Measurements from ENCODE around the gene RIPOR3. TPM values are rescaled to one million over a fixed set of nuclear protein-coding genes. Genes with fewer than 3 reads are reported as not detected.
"Not testable (repeated sequence)": the region's sequence is repeated elsewhere in the genome, so short reads cannot be mapped to it uniquely, and the experiment has no call there.

Gene RIPOR3
- total and polyA plus RNA-seq, 2 donors from 2014 or later = 10.5 to 14.6 TPM

GRCh38 chr20:50601511-50602431 lies 89.6 kb downstream of the RIPOR3 start:
- intact Hi-C loops (cut with DNase I) = no loop called here
- H3K36me3 ChIP-seq (ENCODE audit: control insufficient read depth in 2 of 3, insufficient read depth in 3 of 3, low read length in 3 of 3) = no peaks in the 10 kb centered on the region
- H3K9me3 ChIP-seq (ENCODE audit: control insufficient read depth in 2 of 3, insufficient read depth in 1 of 3, low read length in 3 of 3) = no peaks in the 10 kb centered on the region
- H3K4me3 ChIP-seq (ENCODE audit: low read length in 3 of 3) = no peak overlapping the region
- H3K4me1 ChIP-seq (ENCODE audit: control insufficient read depth in 2 of 3, insufficient read depth in 2 of 3, low read depth in 1 of 3, low read length in 3 of 3) = no peaks in the 10 kb centered on the region
- no peak for TF ChIP-seq CTCF (IDR thresholded peaks at IDR 0.05; ENCODE audit: borderline replicate concordance, extremely low read depth, insufficient read depth)
- DNase-seq = no peak
- H3K27ac ChIP-seq (ENCODE audit: low read depth in 2 of 2, low read length in 2 of 2) = no peak overlapping the region
- H3K9ac ChIP-seq (ENCODE audit: low read length in 3 of 3) = no peak overlapping the region
- no peaks in the 10 kb centered on the region for H3K27me3 ChIP-seq (ENCODE audit: control insufficient read depth, insufficient read depth, low read length)
- FAIRE-seq = no peak

GRCh38 chr20:50600281-50600895 lies 91.0 kb downstream of the RIPOR3 start:
- no peak overlapping the region for H3K4me3 ChIP-seq (ENCODE audit: low read length in 3 of 3)
- intact Hi-C loops (cut with DNase I) = no loop called here
- no peak overlapping the region for H3K9ac ChIP-seq (ENCODE audit: low read length in 3 of 3)
- no peaks in the 10 kb centered on the region for H3K9me3 ChIP-seq (ENCODE audit: control insufficient read depth in 2 of 3, insufficient read depth in 1 of 3, low read length in 3 of 3)
- no peaks in the 10 kb centered on the region for H3K27me3 ChIP-seq (ENCODE audit: control insufficient read depth, insufficient read depth, low read length)
- TF ChIP-seq CTCF (IDR thresholded peaks at IDR 0.05; ENCODE audit: borderline replicate concordance, extremely low read depth, insufficient read depth) = no peak
- H3K36me3 ChIP-seq (ENCODE audit: control insufficient read depth in 2 of 3, insufficient read depth in 3 of 3, low read length in 3 of 3) = no peaks in the 10 kb centered on the region
- DNase-seq (no peak), FAIRE-seq (no peak)
- peaks cover 0 to 7% (median 0%) of the 10 kb centered on the region in 3 donors for H3K4me1 ChIP-seq (ENCODE audit: control insufficient read depth in 2 of 3, insufficient read depth in 2 of 3, low read depth in 1 of 3, low read length in 3 of 3)
- no peak overlapping the region for H3K27ac ChIP-seq (ENCODE audit: low read depth in 2 of 2, low read length in 2 of 2)

GRCh38 chr20:50598768-50599167 lies 92.6 kb downstream of the RIPOR3 start:
- H3K27ac ChIP-seq (ENCODE audit: low read depth in 2 of 2, low read length in 2 of 2); H3K9ac ChIP-seq (ENCODE audit: low read length in 3 of 3); H3K9me3 ChIP-seq (ENCODE audit: control insufficient read depth in 2 of 3, insufficient read depth in 1 of 3, low read length in 3 of 3); H3K4me3 ChIP-seq (ENCODE audit: low read length in 3 of 3); H3K4me1 ChIP-seq (ENCODE audit: control insufficient read depth in 2 of 3, insufficient read depth in 2 of 3, low read depth in 1 of 3, low read length in 3 of 3); intact Hi-C loops (cut with DNase I); DNase-seq; FAIRE-seq; H3K27me3 ChIP-seq (ENCODE audit: control insufficient read depth, insufficient read depth, low read length); H3K36me3 ChIP-seq (ENCODE audit: control insufficient read depth in 2 of 3, insufficient read depth in 3 of 3, low read length in 3 of 3): not testable (repeated sequence)

DNA sequence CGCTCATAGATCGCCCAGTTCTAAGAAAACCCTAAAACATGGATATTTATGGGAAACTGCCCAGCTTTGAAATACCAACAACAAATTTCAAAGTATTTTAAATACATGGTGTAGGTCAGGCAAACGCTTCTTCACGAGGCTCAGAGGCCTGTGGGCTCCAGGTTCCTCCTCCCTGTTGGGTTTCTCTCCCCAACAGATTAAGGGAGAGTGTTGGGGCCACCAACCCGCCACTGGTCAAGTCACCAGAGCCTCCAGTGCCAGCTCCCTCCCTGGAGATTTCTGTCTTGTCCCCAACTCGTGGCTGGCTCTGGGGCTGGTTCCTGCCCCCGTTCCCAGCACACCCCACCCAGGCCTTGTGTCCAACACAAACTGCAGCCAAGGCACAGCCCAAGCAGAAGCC lies 93.3 kb downstream of the RIPOR3 start:
- intact Hi-C loops (cut with DNase I) = no loop called here
- no peaks in the 10 kb centered on the region for H3K36me3 ChIP-seq (ENCODE audit: control insufficient read depth in 2 of 3, insufficient read depth in 3 of 3, low read length in 3 of 3)
- H3K27me3 ChIP-seq (ENCODE audit: control insufficient read depth, insufficient read depth, low read length) = no peaks in the 10 kb centered on the region
- H3K27ac ChIP-seq (ENCODE audit: low read depth in 2 of 2, low read length in 2 of 2) = no peak overlapping the region
- peaks cover 0 to 7% (median 0%) of the 10 kb centered on the region in 3 donors for H3K4me1 ChIP-seq (ENCODE audit: control insufficient read depth in 2 of 3, insufficient read depth in 2 of 3, low read depth in 1 of 3, low read length in 3 of 3)
- no peak overlapping the region for H3K4me3 ChIP-seq (ENCODE audit: low read length in 3 of 3)
- no peak overlapping the region for H3K9ac ChIP-seq (ENCODE audit: low read length in 3 of 3)
- no peak for DNase-seq
- TF ChIP-seq CTCF (IDR thresholded peaks at IDR 0.05; ENCODE audit: borderline replicate concordance, extremely low read depth, insufficient read depth) = no peak
- no peaks in the 10 kb centered on the region for H3K9me3 ChIP-seq (ENCODE audit: control insufficient read depth in 2 of 3, insufficient read depth in 1 of 3, low read length in 3 of 3)
- FAIRE-seq = no peak

Measured in kidney (tissue), 14 donors.